NCI-H446 treated with DMSO at 0.1 percent for 48 hours (cell line): ENCODE data around the gene ADORA1.

ENCODE experiments used
- DNase-seq: peaks from one replicate; lab custom pipeline; 2025; lab: John Stamatoyannopoulos, UW

Gene ADORA1

GRCh38 chr1:203122159-203122558 lies 5.4 kb upstream of the ADORA1 start:
- DNase-seq, result no peak

DNA sequence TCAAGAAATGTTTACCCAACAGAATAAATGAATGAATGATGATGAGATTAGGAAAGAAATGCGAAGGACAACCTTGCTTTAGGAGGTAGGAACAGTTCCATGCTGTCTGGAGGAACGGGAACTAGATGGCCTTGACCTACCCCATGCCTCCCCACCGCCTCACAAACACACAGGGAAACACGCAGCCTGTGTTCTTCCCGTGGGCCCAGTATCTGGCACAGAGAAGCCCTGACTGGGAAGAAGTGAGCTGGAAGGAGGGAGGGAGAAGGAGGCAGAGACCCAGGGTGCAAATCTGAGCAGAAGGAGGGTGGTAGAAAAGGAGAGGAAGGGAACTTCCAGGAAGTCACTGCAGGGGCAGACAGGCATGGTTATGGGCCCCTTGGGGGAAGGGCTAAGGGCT lies 3.5 kb upstream of the ADORA1 start:
- no peak for DNase-seq

DNA sequence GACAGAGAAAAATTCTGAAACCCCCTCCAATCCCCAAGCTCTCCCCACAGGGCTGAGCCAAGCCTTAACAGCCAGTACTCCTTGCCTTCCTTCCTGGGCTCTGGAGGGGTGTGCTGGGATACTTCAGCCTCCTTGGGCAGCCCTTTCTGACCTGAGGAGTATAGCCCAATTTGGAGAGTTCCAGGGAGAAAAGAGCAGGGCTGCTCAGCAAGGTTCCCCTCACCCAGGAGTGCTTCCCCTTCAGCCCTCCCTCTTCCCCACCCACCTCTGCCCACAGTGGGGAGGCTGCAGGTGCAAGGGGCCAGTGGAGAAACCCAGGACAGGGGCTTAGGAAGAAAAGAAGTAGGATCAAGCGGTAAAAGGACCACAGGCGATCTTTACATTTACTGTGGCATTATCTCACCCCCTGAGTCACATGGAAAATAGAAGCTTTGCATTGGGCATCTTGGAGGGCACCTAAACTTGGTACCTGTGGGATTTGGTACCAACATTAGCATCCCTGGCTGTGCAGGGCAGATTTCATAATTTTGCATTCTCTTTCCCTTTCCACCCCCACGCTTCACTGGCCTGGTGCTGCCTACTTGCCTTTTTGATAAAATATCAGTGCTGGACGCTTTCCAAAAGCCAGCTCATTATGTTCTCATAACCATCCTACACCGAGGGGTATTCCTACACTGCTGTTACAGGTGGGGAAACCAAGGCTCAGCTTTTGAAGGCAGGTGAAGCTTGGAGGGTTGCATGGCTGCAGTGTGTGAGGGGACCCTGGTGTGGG lies 2.8 kb upstream of the ADORA1 start:
- no peak for DNase-seq

GRCh38 chr1:203126151-203126865 lies 1.2 kb upstream of the ADORA1 start:
- no peak for DNase-seq

DNA sequence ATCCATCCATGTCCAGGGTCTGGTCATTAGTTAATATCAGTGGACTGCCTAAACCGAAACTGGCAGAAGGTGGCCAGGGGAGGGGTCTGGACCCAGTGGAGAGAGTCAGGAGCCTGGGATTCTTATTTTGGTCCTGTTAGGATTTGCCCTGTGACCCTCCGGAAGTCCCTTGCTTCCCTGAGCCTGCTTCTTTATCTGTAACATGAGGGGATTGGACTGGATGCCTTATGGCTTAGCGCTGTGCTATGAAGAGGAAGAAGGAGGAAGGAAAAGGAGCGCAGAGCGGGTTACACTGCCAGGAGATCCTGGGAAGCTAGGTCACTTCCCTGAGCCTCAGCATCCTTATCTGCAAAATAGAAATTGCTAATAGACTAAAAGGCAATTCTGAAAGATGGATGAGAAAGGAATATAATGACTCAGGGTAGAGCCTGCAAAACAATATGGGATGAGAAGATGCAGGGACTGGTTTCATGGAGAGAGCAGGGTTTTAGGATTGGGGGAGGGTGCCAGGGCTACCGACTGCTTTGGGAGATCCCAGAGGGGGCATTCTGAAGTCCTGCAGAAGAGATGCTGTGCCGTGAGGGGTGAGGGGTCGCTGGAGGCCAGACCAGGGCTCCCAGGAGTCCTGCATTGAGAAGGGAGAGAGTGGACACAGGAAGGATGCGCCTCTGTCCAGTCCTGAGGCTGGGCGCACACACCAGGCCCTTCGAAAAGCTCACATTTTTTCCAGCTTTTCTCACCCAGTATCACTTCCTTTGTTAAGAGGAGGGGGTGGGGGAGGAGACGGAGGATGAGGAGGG lies 460 bp upstream of the ADORA1 start:
- no peak for DNase-seq

DNA sequence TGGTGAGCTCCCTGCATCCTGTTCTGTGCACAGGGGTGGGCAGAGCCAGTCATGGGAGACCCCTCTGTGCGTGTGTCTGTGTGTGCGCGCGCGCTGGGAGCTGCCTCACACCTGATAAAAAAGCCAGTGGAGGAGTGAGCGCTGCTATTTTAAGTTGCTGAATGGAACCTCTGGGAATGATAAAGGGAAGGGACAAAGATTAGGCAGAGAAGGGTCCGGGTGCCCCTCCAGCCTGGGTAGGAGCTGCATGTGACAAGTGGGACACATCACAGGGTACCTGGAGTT lies 847 bp downstream of the ADORA1 start:
- DNase-seq, result no peak

DNA sequence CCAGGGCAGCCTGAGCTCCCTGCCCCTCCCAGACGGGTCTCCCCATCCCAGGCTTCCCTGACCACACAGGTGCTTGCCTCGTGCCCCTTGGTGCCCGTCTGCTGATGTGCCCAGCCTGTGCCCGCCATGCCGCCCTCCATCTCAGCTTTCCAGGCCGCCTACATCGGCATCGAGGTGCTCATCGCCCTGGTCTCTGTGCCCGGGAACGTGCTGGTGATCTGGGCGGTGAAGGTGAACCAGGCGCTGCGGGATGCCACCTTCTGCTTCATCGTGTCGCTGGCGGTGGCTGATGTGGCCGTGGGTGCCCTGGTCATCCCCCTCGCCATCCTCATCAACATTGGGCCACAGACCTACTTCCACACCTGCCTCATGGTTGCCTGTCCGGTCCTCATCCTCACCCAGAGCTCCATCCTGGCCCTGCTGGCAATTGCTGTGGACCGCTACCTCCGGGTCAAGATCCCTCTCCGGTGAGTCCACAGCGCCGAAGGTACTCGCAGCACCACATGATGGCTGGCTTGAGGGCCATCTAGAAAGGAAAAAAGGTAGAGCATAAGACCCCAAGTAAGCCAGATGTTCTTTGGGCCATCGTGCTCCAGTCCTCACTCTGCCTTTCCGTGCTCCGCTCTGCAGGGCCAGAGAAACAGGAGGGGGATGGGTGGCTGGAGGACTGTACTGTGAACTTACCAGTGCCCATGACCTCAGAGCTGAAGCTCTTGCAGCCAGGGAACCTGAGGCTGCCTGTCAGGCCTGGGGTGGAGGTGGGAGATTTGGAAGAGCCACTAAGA lies 1.4 kb downstream of the ADORA1 start:
- no peak for DNase-seq

DNA sequence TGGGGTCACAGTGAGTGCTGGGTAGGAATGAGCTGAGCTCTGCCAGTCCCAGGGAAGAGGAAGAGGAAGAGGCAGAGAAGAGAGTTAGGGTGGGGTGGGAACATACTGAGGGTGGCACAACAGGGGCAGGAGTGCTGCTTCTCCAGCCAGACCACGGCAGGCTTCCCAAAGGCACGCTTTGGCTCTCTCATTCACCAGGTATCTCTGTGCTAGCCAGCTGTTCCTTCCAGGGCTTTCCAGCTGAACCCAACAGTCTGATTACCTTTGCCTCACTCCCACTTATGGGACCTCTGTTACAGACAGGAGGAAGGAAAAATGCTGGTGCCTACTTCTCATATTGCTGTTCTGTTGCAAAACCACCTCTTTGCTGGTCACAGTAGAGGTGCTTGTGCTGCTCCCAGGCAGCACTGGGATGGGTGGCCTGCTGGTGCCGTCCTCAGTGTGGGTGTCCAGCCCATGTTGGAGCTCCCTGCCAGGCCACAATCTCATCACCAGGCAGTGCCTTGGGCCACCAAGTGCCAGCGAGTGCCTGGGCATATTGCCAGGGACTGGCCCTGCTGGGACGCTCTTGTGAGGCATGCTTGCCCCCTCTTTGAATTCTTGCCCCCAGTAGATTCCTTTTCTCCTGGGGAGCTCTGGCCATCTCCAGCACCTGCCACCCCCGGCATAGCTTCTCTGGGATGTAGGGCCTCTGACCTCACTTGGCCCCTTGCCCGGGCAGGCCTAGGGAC lies 2.1 kb downstream of the ADORA1 start:
- DNase-seq, result no peak

- no peak for DNase-seq
These were observed 2.9 kb downstream of the ADORA1 start for GRCh38 chr1:203130358-203130985.

- DNase-seq, result no peak
These were observed 4.1 kb downstream of the ADORA1 start for GRCh38 chr1:203131548-203132200.

DNA sequence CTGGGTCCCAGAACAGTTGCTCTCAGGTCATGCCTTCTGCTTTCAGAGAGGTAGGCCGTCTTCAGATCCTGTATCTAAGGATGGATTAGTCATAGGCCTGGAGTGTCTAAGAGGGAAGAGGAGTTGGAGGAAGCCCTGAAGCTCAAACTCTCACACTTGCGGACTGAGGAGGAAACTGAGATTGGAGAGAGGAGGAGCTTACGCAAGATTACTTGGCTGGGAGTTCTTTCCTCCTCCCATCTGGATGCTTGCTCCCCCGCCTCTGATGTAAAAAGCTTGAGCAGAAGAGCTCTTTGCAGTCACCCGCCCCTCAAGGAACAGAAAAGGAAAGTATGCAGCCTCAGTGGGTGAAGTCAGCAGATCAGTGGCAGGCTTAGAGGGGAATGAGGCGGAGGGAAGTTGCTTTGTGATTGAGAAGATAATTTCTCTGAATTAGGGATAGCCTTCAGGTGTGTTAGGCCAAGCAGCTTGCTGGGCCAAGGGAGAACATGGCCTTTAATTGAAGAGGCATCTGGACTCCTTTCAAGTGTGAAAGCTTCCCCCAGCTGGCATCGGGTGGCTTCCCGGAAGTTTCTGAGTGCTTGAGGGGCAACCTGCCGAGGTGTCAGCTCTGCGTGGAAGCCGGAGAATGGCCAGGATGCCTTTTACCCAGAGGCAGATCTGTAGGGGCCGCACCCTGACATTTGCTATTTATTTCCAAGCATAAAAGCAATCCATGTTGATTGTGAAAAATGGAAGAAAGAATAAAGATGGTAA lies 6.6 kb downstream of the ADORA1 start:
- DNase-seq, result no peak

- DNase-seq, result no peak
These were observed 8.2 kb downstream of the ADORA1 start for GRCh38 chr1:203135636-203136305.

DNA sequence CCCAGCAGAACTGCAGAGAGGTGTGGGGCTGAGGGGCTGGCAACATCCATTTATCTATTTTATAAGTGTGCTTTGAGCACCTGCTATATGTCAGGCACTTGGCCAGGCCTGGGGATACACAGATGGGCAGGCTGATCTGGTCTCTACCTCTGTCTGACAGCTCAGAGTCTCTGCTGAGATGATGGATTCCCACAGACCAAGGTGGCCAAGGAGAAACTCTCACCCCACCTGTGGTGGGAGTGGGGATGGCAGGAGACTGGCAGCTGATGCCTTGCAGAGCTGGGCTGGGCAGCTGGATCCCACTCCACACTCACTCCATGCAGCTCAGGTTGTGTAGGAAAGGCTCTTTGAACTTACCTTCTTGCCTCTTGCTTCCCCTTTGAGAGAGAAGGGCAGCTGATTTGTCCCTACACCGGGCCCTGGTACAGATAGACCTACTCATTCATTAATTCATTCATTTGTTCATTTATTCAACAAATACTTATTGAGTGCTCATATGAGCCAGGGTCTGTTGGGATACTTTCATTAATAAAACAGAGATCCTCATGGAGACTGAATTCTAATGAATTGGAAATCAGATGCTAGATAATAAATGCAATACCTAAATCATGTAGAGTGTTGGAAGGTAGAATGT lies 9.0 kb downstream of the ADORA1 start:
- DNase-seq, result no peak

- DNase-seq, result no peak
These were observed 9.8 kb downstream of the ADORA1 start for GRCh38 chr1:203137324-203137723.

DNA sequence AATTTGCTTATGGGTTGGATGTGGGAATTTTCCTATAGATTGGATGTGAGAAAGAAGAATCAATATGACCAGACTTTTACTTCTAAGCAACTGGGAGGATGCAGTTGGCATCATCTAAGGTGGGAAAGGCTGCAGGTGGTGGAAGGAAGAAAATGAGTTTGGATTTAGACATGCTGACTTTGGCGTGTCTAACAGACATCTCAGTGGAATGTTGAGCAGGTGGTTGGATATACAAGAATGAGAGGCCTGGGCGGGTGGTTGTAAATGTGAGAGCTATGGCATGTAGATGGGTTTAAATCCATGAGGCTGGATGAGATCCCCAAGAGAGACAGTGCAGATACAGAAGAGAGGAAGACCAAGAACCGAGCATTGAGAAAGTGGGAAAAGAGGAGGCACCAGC lies 10.5 kb downstream of the ADORA1 start:
- DNase-seq, result no peak

DNA sequence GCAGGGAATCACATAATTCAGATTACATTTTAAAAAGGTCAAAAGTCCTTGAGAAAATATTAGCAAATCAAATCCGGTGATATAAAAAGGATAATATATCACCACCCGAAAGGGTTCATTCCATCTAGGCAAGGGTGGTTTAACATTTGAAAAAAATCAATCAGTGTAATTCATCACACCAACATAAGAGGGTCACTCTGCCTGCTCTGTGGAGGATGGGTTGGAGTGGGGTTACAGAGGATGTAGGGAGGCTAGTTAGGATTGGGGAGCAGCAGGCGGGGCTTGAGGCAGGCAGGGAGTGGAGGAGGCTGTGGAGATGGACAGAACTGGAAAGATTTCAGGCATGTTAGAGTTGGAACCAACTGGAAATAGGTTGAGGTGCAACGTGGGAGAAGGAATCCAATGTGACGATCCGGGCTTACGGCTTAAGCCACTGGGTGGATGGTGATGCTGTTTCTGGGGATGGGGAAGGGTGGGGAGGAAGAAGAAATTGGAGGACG lies 12.5 kb downstream of the ADORA1 start:
- DNase-seq, result no peak

- DNase-seq, result no peak
These were observed 13.4 kb downstream of the ADORA1 start for GRCh38 chr1:203140743-203141520.

GRCh38 chr1:203142124-203142523 lies 14.6 kb downstream of the ADORA1 start:
- DNase-seq, result no peak
